Panc1 (cell line): ENCODE measurements around the gene NLN. TPM values are rescaled to one million over a fixed set of nuclear protein-coding genes. Genes with fewer than 3 reads are reported as not detected.

Source experiments
- ATAC-seq: fragments of 200-7000 bp; cut with Tn5 transposase; 2 replicates; pipeline ENCODE4 v1.9.1; 2020; ENCODE audit warnings: mild to moderate bottlenecking, moderate library complexity
- BruUV-seq: library from RNA; stranded (reverse); fragments of 400-500 nt; replicated peaks from 2 replicates; lab custom pipeline; 2021; lab: Mats Ljungman, UMichigan
- CTCF ChIA-PET: fragments of 300-600 bp; sonication (Branson Sonifier 250); formaldehyde crosslinking; loops from one replicate; lab custom pipeline; 2022; ENCODE audit warnings: antibody characterized with exemption; lab: Charles Lee
- POLR2A ChIA-PET: fragments of 300-600 bp; sonication (Branson Sonifier 250); formaldehyde crosslinking; loops from one replicate; lab custom pipeline; 2022; ENCODE audit warnings: antibody characterized with exemption; lab: Charles Lee
- DNase-seq: peaks from one replicate; pipeline ENCODE4 v3.0.0-alpha.2; 2010; ENCODE audit warnings: low read depth, low spot score
- H3K27ac ChIP-seq: 2 replicates; pipeline ENCODE4 v1.5.1; 2011; ENCODE audit warnings: mild to moderate bottlenecking, low read length, inconsistent platforms
- H3K27me3 ChIP-seq: fragments of 200-500 bp; sonication (Bioruptor generic); 2 replicates; pipeline ENCODE4 v1.6.0; 2014; ENCODE audit warnings: low read length, inconsistent platforms; ENCODE audit not compliant: control insufficient read depth, insufficient read depth
- H3K36me3 ChIP-seq: fragments of 200-500 bp; sonication (Bioruptor generic); 2 replicates; pipeline ENCODE4 v1.5.1; 2014; ENCODE audit warnings: inconsistent platforms, mild to moderate bottlenecking, low read length, moderate library complexity; ENCODE audit not compliant: control insufficient read depth, insufficient read depth
- H3K4me1 ChIP-seq: 2 replicates; pipeline ENCODE4 v1.5.1; 2011; ENCODE audit warnings: inconsistent platforms, mild to moderate bottlenecking, low read length, moderate library complexity; ENCODE audit not compliant: control insufficient read depth, insufficient read depth
- H3K4me3 ChIP-seq, 2 experiments: 2 replicates each; pipeline ENCODE4 v1.5.1; 2011 to 2012; ENCODE audit warnings: low read depth in 2 of 2, low read length in 2 of 2, mild to moderate bottlenecking in 2 of 2, inconsistent platforms in 1 of 2, moderate library complexity in 1 of 2
- H3K9me3 ChIP-seq: fragments of 200-500 bp; sonication (Bioruptor generic); 2 replicates; pipeline ENCODE4 v1.5.1; 2014; ENCODE audit warnings: low read depth, mild to moderate bottlenecking, inconsistent platforms, low read length, moderate library complexity; ENCODE audit not compliant: control insufficient read depth, insufficient read depth
- CTCF ChIP-seq: fragments of 450-650 bp; IDR thresholded peaks from 2 replicates; pipeline ENCODE4 v1.5.1; 2017; ENCODE audit warnings: mild to moderate bottlenecking
- POLR2AphosphoS5 ChIP-seq: IDR thresholded peaks from 2 replicates; pipeline ENCODE4 v1.6.1; 2012; ENCODE audit warnings: mild to moderate bottlenecking, low read depth, low read length, moderate library complexity
- SIN3A ChIP-seq: IDR thresholded peaks from 2 replicates; pipeline ENCODE4 v1.6.1; 2012; ENCODE audit warnings: low read depth, mild to moderate bottlenecking, low read length, moderate library complexity, borderline replicate concordance; ENCODE audit not compliant: insufficient read depth
- TCF7L2 ChIP-seq: IDR thresholded peaks from 2 replicates; pipeline ENCODE4 v1.6.1; 2011; ENCODE audit warnings: mild to moderate bottlenecking, low read depth, low read length, inconsistent platforms
- in situ Hi-C: cut with HindIII; loops from 2 replicates; pipeline ENCODE4 v1.10.0; 2016; ENCODE audit warnings: low sequenced_read_pairs, low pct_unique_long_range_greater_than_20kb
- intact Hi-C: fragments of 100-400 bp; cut with micrococcal nuclease; formaldehyde crosslinking; loops from one replicate; pipeline ENCODE4 v1.10.0; 2022; ENCODE audit not compliant: unreplicated experiment
- total RNA-seq: library from RNA; stranded (reverse); gene quantifications from one replicate; pipeline ENCODE4 v1.2.1, GENCODE V29; 2021; ENCODE audit not compliant: unreplicated experiment
- TF ChIP-seq, protein P1 (sequence below), 2 experiments: IDR thresholded peaks; 2 replicates each; pipeline ENCODE4 v1.6.1; 2011 to 2012; ENCODE audit warnings: low read depth in 2 of 2, control low read depth in 1 of 2, low read length in 1 of 2, mild to moderate bottlenecking in 1 of 2, moderate library complexity in 1 of 2; ENCODE audit not compliant: insufficient read depth in 1 of 2

NLN gene
- total RNA-seq, 1 experiment from 2014 or later, result 51.8 TPM

GRCh38 chr5:65693121-65693520, 28.9 kb upstream of the NLN start:
- CTCF ChIA-PET, result no interaction called here
- no peak for DNase-seq
- BruUV-seq, result no TSS peak

GRCh38 chr5:65695162-65695755, 26.7 kb upstream of the NLN start:
- no peaks in the 10 kb centered on the region for H3K36me3 ChIP-seq
- no peaks in the 10 kb centered on the region for H3K4me1 ChIP-seq
- in situ Hi-C loops (no loop called here), intact Hi-C loops (no loop called here)
- POLR2A ChIA-PET, result no interaction called here
- no peak for TF ChIP-seq POLR2AphosphoS5
- no peak for TF ChIP-seq CTCF
- no peak for TF ChIP-seq TCF7L2
- TF ChIP-seq SIN3A, result no peak
- TF ChIP-seq, protein P1, sequence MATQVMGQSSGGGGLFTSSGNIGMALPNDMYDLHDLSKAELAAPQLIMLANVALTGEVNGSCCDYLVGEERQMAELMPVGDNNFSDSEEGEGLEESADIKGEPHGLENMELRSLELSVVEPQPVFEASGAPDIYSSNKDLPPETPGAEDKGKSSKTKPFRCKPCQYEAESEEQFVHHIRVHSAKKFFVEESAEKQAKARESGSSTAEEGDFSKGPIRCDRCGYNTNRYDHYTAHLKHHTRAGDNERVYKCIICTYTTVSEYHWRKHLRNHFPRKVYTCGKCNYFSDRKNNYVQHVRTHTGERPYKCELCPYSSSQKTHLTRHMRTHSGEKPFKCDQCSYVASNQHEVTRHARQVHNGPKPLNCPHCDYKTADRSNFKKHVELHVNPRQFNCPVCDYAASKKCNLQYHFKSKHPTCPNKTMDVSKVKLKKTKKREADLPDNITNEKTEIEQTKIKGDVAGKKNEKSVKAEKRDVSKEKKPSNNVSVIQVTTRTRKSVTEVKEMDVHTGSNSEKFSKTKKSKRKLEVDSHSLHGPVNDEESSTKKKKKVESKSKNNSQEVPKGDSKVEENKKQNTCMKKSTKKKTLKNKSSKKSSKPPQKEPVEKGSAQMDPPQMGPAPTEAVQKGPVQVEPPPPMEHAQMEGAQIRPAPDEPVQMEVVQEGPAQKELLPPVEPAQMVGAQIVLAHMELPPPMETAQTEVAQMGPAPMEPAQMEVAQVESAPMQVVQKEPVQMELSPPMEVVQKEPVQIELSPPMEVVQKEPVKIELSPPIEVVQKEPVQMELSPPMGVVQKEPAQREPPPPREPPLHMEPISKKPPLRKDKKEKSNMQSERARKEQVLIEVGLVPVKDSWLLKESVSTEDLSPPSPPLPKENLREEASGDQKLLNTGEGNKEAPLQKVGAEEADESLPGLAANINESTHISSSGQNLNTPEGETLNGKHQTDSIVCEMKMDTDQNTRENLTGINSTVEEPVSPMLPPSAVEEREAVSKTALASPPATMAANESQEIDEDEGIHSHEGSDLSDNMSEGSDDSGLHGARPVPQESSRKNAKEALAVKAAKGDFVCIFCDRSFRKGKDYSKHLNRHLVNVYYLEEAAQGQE (IDR thresholded peaks at IDR 0.05; ENCODE audit: insufficient read depth in 1 of 2, low read depth in 2 of 2, low read length in 1 of 2), result no peak
- H3K9me3 ChIP-seq, result no peaks in the 10 kb centered on the region
- CTCF ChIA-PET, result no interaction called here
- no TSS peak for BruUV-seq
- ATAC-seq (no peak), DNase-seq (no peak)
- no peak overlapping the region for H3K27ac ChIP-seq
- H3K27me3 ChIP-seq, result no peaks in the 10 kb centered on the region
- H3K4me3 ChIP-seq, result no peak overlapping the region

More at GRCh38 chr5:65693121-65693520, 28.9 kb upstream of the NLN start:
- no peak for ATAC-seq
- no peak overlapping the region for H3K27ac ChIP-seq
- H3K9me3 ChIP-seq, result no peaks in the 10 kb centered on the region
- TF ChIP-seq, protein P1 (IDR thresholded peaks at IDR 0.05; ENCODE audit: insufficient read depth in 1 of 2, low read depth in 2 of 2, low read length in 1 of 2), result no peak
- no peak for TF ChIP-seq CTCF
- TF ChIP-seq TCF7L2, result no peak
- TF ChIP-seq SIN3A, result no peak
- no peak overlapping the region for H3K4me3 ChIP-seq
- H3K4me1 ChIP-seq, result no peaks in the 10 kb centered on the region
- no peaks in the 10 kb centered on the region for H3K27me3 ChIP-seq
- POLR2A ChIA-PET, result no interaction called here
- in situ Hi-C loops, result no loop called here
- intact Hi-C loops, result no loop called here
- H3K36me3 ChIP-seq, result no peaks in the 10 kb centered on the region
